GM12891 (cell line): ENCODE results near the gene MARVELD2.

ENCODE experiments used
- DNase-seq: peaks from one replicate; pipeline ENCODE4 v3.0.0; 2011; ENCODE audit warnings: low spot score; ENCODE audit not compliant: insufficient read length
- FAIRE-seq: peaks from 2 replicates; lab custom pipeline; 2011; peaks lifted over from hg19 to GRCh38; lab: Jason Lieb, UNC
- PAX5 ChIP-seq: IDR thresholded peaks from 2 replicates; pipeline ENCODE4 v1.6.1; 2011; ENCODE audit warnings: low read length, moderate library complexity, mild to moderate bottlenecking; ENCODE audit not compliant: insufficient read depth, severe bottlenecking
- POLR2AphosphoS5 ChIP-seq: IDR thresholded peaks from 2 replicates; pipeline ENCODE4 v1.6.1; 2011; ENCODE audit warnings: low read depth, low read length, control low read depth
- POU2F2 ChIP-seq: IDR thresholded peaks from 2 replicates; pipeline ENCODE4 v1.6.1; 2011; ENCODE audit warnings: low read depth, mild to moderate bottlenecking, control low read depth, low read length, moderate library complexity
- SPI1 ChIP-seq: IDR thresholded peaks from 2 replicates; pipeline ENCODE4 v1.6.1; 2011; ENCODE audit warnings: low read depth, low read length, control low read depth

MARVELD2 gene

GRCh38 chr5:69492923-69493395 lies 78.0 kb downstream of the MARVELD2 start:
- DNase-seq = peak; percentile 60
- TF ChIP-seq SPI1 = no peak
- peak; percentile 50; the same call in 1 of the 2 replicates for TF ChIP-seq POLR2AphosphoS5
- TF ChIP-seq POU2F2 = no peak
- no peak for TF ChIP-seq PAX5
- no peak for FAIRE-seq

DNA sequence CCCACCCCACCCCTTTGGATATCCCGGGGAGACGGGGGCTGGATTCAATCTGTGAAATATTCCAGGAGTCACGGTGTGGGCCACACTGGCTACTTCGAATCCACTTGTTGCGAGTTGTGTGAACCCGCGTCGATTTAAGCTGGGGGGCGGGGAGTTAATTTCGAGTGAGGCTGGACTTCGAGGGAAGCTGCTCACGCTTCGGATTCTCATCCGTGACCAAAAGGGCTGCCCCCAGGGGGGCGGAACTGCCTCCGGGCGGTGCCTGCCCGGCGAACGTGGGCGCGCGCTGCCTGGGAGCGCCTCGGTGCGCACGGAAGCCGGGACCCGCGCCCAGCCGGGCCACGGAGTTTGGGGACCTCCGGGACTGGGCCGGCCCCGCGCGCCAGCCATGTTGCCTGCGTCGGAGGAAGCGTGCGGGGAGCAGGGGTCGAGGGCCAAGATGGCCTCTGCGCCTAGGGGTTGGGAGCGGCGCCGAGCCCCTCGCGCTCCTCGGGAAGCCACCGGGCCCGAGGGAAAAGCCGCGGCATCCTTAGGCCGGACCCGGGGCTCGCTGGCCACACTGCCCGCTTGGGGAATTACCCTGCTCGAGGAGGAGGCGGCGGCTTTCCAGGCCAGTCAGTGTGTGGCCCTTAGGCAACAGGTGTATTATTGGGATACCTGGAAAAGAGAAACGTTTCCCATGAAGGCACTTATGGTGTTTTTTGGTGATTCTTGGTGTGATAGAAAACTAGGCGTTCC lies 78.6 kb downstream of the MARVELD2 start:
- peak; percentile 63 for DNase-seq

More for the DNA sequence above, 78.6 kb downstream of the MARVELD2 start:
- TF ChIP-seq SPI1 (no peak; the same call in 1 of the 2 replicates), PAX5 (peak; percentile 81)
- peak; percentile 87 for FAIRE-seq
